ENCODE results near the gene HMGXB3. TPM values are rescaled to one million over a fixed set of nuclear protein-coding genes. Genes with fewer than 3 reads are reported as not detected.

HMGXB3 gene
- total RNA-seq, 3 donors from 2014 or later (not counting 1 experiment from before 2014, with no cell fraction given), result 39.0 to 46.5 (median 45.8) TPM

DNA sequence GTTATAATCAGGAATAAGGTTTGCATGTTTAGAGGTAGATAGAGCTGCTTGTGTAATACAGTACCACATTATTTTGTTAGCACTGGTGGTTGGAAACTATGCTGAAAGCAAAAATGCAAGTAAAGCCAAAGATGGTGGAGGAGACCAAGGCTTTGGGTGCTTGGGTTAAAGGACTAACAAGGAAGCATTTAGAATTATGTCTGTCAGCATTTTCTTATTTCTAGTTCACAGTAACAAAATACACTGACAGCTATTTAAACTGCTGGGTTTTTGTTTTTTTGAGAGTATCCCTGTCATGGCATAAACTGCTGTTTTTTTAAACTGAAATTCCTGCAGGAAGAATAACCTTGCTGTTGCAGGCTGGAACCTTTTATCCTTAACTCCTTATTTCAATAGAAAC is 6.5 kb downstream of the HMGXB3 start:
- Mint-ChIP-seq H3K4me1 (peaks cover 26 to 46% of the 10 kb centered on the region in 2 donors), H3K36me3 (peaks cover 1% of the 10 kb centered on the region), H3K9me3 (no peaks in the 10 kb centered on the region), H3K27me3 (ENCODE audit: low read depth in 2 of 2) (no peaks in the 10 kb centered on the region), H3K27ac (no peak overlapping the region), H3K4me3 (no peak overlapping the region)
- H3K36me3 ChIP-seq (ENCODE audit: control insufficient read depth, insufficient read depth, low read length), result peaks cover 47% of the 10 kb centered on the region
- no peaks in the 10 kb centered on the region for H3K27me3 ChIP-seq (ENCODE audit: control insufficient read depth, insufficient read depth, low read length)
- TF ChIP-seq, protein P1, sequence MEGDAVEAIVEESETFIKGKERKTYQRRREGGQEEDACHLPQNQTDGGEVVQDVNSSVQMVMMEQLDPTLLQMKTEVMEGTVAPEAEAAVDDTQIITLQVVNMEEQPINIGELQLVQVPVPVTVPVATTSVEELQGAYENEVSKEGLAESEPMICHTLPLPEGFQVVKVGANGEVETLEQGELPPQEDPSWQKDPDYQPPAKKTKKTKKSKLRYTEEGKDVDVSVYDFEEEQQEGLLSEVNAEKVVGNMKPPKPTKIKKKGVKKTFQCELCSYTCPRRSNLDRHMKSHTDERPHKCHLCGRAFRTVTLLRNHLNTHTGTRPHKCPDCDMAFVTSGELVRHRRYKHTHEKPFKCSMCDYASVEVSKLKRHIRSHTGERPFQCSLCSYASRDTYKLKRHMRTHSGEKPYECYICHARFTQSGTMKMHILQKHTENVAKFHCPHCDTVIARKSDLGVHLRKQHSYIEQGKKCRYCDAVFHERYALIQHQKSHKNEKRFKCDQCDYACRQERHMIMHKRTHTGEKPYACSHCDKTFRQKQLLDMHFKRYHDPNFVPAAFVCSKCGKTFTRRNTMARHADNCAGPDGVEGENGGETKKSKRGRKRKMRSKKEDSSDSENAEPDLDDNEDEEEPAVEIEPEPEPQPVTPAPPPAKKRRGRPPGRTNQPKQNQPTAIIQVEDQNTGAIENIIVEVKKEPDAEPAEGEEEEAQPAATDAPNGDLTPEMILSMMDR (IDR thresholded peaks at IDR 0.05), result no peak
- DNase-seq (no peak), ATAC-seq (no peak)
- intact Hi-C loops (cut with micrococcal nuclease), result no loop called here
- no peaks in the 10 kb centered on the region for H3K9me3 ChIP-seq (ENCODE audit: control insufficient read depth, insufficient read depth, low read length)
- H3K4me3 ChIP-seq (ENCODE audit: low read length), result no peak overlapping the region
- no peaks in the 10 kb centered on the region for H3K4me1 ChIP-seq (ENCODE audit: control insufficient read depth, insufficient read depth, low read length)
- no peak overlapping the region for H3K27ac ChIP-seq (ENCODE audit: low read length)

DNA sequence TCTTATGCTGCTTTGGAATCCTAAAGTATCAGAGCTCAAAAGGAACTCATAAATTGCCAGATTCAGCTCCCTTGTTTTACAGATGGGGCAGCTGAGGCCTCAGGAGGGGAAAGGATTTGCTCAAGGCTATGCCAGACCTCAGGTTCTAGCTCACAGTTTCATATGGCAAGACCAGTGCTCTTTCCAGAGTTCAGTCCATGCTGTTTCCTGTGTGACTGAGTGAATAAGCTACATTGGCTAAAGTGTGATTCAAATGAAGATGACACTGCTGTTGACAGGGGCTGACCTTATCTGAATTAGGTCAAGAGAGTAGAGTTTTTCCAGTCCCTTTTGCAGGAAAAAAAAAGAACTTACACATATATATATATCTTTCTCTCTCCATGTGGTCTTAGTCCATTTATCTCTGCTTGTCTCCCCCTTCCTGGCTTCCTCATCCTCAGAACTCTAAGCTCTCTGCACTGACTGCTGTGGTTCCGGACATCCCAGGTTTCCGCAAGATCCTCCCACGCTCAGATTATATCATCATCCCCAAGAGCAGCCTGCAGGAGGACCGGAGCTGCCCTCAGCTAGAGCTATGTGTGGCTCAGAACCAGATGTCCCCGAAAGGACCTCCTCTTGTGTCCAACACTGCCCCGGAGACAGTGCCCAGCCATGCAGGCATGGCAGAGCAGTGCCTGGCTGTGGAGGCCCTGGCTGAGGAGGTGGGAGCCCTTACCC is 9.3 kb downstream of the HMGXB3 start:
- Histone ChIP-seq H3K4me3 (ENCODE audit: low read length) (no peak overlapping the region), H3K27me3 (ENCODE audit: control insufficient read depth, insufficient read depth, low read length) (no peaks in the 10 kb centered on the region), H3K4me1 (ENCODE audit: control insufficient read depth, insufficient read depth, low read length) (no peaks in the 10 kb centered on the region), H3K36me3 (ENCODE audit: control insufficient read depth, insufficient read depth, low read length) (peaks cover 75% of the 10 kb centered on the region), H3K27ac (ENCODE audit: low read length) (no peak overlapping the region), H3K9me3 (ENCODE audit: control insufficient read depth, insufficient read depth, low read length) (no peaks in the 10 kb centered on the region)
- intact Hi-C loops (cut with micrococcal nuclease), result no loop called here
- 95% methylated on average over 6 of the region's 6 CpGs for WGBS (ENCODE audit: insufficient coverage)
- ATAC-seq (no peak), DNase-seq (no peak)
- Mint-ChIP-seq H3K27ac (no peak overlapping the region), H3K9me3 (no peaks in the 10 kb centered on the region), H3K36me3 (peaks cover 18% of the 10 kb centered on the region), H3K27me3 (ENCODE audit: low read depth in 2 of 2) (no peaks in the 10 kb centered on the region), H3K4me1 (peaks cover 16 to 28% of the 10 kb centered on the region in 2 donors), H3K4me3 (no peak overlapping the region)
- TF ChIP-seq, protein P1 (IDR thresholded peaks at IDR 0.05), result no peak

DNA sequence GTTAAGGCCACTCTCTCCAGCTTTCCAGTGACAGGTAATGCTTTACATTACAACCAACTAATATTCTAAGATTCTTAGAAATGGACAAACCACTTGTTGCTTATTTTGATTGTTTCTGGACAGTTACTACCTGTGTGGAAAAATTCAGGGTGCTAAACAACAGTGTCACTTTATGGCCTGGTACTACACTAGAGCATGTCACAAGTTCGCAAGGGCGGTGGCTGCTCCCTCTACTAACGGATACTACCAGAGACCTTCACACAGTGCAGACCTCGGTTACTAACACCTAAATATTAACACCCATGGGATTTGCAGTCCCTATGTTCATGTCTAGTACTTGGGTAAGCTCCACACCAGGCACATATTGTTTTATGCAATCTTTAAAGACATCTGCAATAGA is 13.4 kb downstream of the HMGXB3 start:
- peaks cover 17 to 21% of the 10 kb centered on the region in 2 donors for H3K4me1 Mint-ChIP-seq
- WGBS (ENCODE audit: insufficient coverage), result 99% methylated on average over 4 of the region's 4 CpGs
- no peak overlapping the region for H3K4me3 Mint-ChIP-seq

More for the DNA sequence above, 13.4 kb downstream of the HMGXB3 start:
- Mint-ChIP-seq H3K9me3 (peaks cover 0 to 4% of the 10 kb centered on the region in 2 donors), H3K36me3 (peaks cover 41% of the 10 kb centered on the region), H3K27ac (no peak overlapping the region), H3K27me3 (ENCODE audit: low read depth in 2 of 2) (no peaks in the 10 kb centered on the region)
- H3K27me3 ChIP-seq (ENCODE audit: control insufficient read depth, insufficient read depth, low read length), result no peaks in the 10 kb centered on the region
- peaks cover 6% of the 10 kb centered on the region for H3K9me3 ChIP-seq (ENCODE audit: control insufficient read depth, insufficient read depth, low read length)
- intact Hi-C loops (cut with micrococcal nuclease), result no loop called here
- no peak for DNase-seq
- H3K4me3 ChIP-seq (ENCODE audit: low read length), result no peak overlapping the region
- H3K27ac ChIP-seq (ENCODE audit: low read length), result no peak overlapping the region
- H3K4me1 ChIP-seq (ENCODE audit: control insufficient read depth, insufficient read depth, low read length), result no peaks in the 10 kb centered on the region
- H3K36me3 ChIP-seq (ENCODE audit: control insufficient read depth, insufficient read depth, low read length), result peaks cover 83% of the 10 kb centered on the region
- TF ChIP-seq, protein P1 (IDR thresholded peaks at IDR 0.05), result no peak
- ATAC-seq, result peak in 1 of 3 donors; percentile 39

Data from natural killer cell (primary cell).